Keratinocyte (primary cell): ENCODE results near the gene TBC1D5.

ENCODE experiments used
- EZH2 ChIP-seq: IDR thresholded peaks from one replicate; pipeline ENCODE4 v1.6.1; 2012; ENCODE audit warnings: inconsistent platforms, mild to moderate bottlenecking, low read length, moderate library complexity
- TF ChIP-seq, protein P1 (sequence below), 3 experiments: IDR thresholded peaks in 1 of 3; conservative IDR thresholded peaks in 1 of 3; optimal IDR thresholded peaks in 1 of 3; 2 replicates in 2 of 3; 3 replicates in 1 of 3; pipeline versions ENCODE3 to v1.5.1; 2011; ENCODE audit warnings: low read length in 3 of 3, mild to moderate bottlenecking in 3 of 3, moderate library complexity in 2 of 3, control low read depth in 1 of 3, inconsistent platforms in 1 of 3; ENCODE audit not compliant: insufficient read depth in 2 of 3; ENCODE audit errors: extremely low read depth in 1 of 3

- TF ChIP-seq, protein P1, sequence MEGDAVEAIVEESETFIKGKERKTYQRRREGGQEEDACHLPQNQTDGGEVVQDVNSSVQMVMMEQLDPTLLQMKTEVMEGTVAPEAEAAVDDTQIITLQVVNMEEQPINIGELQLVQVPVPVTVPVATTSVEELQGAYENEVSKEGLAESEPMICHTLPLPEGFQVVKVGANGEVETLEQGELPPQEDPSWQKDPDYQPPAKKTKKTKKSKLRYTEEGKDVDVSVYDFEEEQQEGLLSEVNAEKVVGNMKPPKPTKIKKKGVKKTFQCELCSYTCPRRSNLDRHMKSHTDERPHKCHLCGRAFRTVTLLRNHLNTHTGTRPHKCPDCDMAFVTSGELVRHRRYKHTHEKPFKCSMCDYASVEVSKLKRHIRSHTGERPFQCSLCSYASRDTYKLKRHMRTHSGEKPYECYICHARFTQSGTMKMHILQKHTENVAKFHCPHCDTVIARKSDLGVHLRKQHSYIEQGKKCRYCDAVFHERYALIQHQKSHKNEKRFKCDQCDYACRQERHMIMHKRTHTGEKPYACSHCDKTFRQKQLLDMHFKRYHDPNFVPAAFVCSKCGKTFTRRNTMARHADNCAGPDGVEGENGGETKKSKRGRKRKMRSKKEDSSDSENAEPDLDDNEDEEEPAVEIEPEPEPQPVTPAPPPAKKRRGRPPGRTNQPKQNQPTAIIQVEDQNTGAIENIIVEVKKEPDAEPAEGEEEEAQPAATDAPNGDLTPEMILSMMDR (optimal IDR thresholded peaks at IDR 0.05 in 1 of 3, IDR thresholded peaks at IDR 0.05 in 1 of 3, conservative IDR thresholded peaks at IDR 0.05 in 1 of 3; ENCODE audit: extremely low read depth in 1 of 3, insufficient read depth in 2 of 3, low read length in 3 of 3) = no peak
- TF ChIP-seq EZH2 = no peak
These were observed 597.8 kb downstream of the TBC1D5 start for GRCh38 chr3:17144665-17144993.
